ENCODE measurements around the gene UBE3A. TPM values are rescaled to one million over a fixed set of nuclear protein-coding genes. Genes with fewer than 3 reads are reported as not detected.

UBE3A gene
- polyA plus RNA-seq, 1 of the 3 experiments (the other 2 are of a cell fraction), result 9.7 TPM

DNA sequence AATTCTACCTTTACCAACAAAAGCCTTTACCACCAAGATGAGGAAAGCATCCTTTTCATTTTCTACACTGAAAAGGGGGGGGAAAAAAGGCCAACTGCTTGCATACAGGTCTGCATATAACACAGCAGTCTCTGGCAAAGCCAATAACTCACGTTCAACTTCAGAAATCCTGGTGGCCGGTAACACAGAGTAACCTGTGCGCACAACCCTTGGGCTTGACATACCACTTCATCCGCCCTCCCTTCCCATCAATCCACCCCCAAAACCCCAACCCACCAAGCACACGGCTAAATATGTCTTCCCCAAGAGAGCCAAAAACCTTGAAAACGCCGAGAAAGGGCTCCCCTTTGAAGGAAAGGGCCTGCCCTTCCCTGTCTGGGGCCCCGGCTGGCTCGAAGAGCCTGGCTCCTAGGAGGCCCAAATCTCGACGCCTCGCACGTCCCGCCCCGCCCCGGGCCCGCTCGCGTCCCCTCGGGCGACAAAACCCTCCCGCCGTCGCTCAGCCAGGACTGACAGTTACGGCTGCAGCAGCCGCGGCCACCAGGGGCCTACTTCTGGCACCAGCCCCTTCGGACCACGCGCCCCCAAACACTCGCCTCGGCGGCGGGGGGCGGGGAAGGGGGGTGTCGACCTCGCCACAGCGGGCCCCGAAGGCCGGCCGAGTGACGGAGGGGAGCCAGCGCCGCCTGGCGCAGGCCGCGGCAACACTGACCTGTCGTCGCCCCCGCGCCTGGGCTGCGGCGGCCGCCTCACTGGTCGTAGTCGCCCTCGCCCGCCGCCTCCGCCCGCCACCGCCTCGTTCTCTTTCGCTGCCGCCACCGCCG, 835 bp downstream of the UBE3A start (continued):
- TF ChIP-seq USF1 (IDR thresholded peaks at IDR 0.05; ENCODE audit: borderline replicate concordance, low read depth) (no peak), POLR2AphosphoS5 (IDR thresholded peaks at IDR 0.05; ENCODE audit: low read depth, low read length) (no peak), FOSL2 (IDR thresholded peaks at IDR 0.05; ENCODE audit: borderline replicate concordance, low read depth) (no peak), CHD2 (IDR thresholded peaks at IDR 0.05; ENCODE audit: low read length, partially characterized antibody) (no peak), ELF1 (IDR thresholded peaks at IDR 0.05) (no peak), SMC3 (IDR thresholded peaks at IDR 0.05; ENCODE audit: low read depth, low read length) (peak; percentile 45), EP300 (IDR thresholded peaks at IDR 0.05; ENCODE audit: borderline replicate concordance in 1 of 2, low read depth in 1 of 2, low read length in 1 of 2) (peak in 1 of 2 experiments; percentile 8; a peak in 1 of 4 replicates), GABPA (IDR thresholded peaks at IDR 0.05; ENCODE audit: low read depth) (no peak), MEF2A (IDR thresholded peaks at IDR 0.05; ENCODE audit: borderline replicate concordance, low read depth) (no peak), TEAD4 (IDR thresholded peaks at IDR 0.05; ENCODE audit: borderline replicate concordance, insufficient read depth) (no peak), RCOR1 (IDR thresholded peaks at IDR 0.05; ENCODE audit: low read length) (no peak)
- TF ChIP-seq, protein P1, sequence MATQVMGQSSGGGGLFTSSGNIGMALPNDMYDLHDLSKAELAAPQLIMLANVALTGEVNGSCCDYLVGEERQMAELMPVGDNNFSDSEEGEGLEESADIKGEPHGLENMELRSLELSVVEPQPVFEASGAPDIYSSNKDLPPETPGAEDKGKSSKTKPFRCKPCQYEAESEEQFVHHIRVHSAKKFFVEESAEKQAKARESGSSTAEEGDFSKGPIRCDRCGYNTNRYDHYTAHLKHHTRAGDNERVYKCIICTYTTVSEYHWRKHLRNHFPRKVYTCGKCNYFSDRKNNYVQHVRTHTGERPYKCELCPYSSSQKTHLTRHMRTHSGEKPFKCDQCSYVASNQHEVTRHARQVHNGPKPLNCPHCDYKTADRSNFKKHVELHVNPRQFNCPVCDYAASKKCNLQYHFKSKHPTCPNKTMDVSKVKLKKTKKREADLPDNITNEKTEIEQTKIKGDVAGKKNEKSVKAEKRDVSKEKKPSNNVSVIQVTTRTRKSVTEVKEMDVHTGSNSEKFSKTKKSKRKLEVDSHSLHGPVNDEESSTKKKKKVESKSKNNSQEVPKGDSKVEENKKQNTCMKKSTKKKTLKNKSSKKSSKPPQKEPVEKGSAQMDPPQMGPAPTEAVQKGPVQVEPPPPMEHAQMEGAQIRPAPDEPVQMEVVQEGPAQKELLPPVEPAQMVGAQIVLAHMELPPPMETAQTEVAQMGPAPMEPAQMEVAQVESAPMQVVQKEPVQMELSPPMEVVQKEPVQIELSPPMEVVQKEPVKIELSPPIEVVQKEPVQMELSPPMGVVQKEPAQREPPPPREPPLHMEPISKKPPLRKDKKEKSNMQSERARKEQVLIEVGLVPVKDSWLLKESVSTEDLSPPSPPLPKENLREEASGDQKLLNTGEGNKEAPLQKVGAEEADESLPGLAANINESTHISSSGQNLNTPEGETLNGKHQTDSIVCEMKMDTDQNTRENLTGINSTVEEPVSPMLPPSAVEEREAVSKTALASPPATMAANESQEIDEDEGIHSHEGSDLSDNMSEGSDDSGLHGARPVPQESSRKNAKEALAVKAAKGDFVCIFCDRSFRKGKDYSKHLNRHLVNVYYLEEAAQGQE (IDR thresholded peaks at IDR 0.05; ENCODE audit: low read depth, low read length), result no peak
- TF ChIP-seq, protein P2, sequence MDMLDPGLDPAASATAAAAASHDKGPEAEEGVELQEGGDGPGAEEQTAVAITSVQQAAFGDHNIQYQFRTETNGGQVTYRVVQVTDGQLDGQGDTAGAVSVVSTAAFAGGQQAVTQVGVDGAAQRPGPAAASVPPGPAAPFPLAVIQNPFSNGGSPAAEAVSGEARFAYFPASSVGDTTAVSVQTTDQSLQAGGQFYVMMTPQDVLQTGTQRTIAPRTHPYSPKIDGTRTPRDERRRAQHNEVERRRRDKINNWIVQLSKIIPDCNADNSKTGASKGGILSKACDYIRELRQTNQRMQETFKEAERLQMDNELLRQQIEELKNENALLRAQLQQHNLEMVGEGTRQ (IDR thresholded peaks at IDR 0.05; ENCODE audit: borderline replicate concordance, low read depth, low read length), result no peak

DNA sequence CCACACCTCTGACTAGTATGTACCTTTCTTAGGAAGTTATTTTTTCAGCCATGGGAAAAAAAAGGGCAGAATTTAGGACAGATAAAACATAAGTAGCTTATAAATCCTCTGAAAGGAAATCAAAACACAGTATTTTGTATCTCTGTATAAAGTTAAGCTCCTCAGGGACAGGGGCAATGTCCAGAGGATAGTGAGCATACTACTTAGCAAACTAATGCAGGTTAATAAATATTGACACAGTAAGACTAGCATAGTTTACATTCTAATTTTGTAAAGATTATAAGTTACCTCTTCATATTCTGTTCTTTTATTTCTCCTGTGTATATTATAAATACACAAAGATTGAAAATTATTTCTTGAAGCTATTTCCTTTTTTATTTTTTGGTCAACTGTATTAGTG, 2.1 kb downstream of the UBE3A start:
- ChIA-PET CTCF (interaction anchor here (0.9 to 1.5 kb wide), 2 partner anchors 27 to 66 kb away, joined by 3 read pairs; no protein-coding TSS in a partner anchor), POLR2A (no interaction called here)
- peaks cover 10 to 16% of the 10 kb centered on the region in 2 experiments; a peak in 3 of 4 replicates for H3K4me1 ChIP-seq (ENCODE audit: control insufficient read depth in 1 of 2, insufficient read depth in 2 of 2, low read depth in 1 of 2, low read length in 1 of 2)
- no peak overlapping the region for H3K27ac ChIP-seq (ENCODE audit: low read depth in 2 of 2, low read length in 1 of 2)
- TF ChIP-seq SIN3A (IDR thresholded peaks at IDR 0.05; ENCODE audit: borderline replicate concordance, low read depth, low read length) (no peak), TEAD4 (IDR thresholded peaks at IDR 0.05; ENCODE audit: borderline replicate concordance, insufficient read depth) (no peak), ELF1 (IDR thresholded peaks at IDR 0.05) (no peak), GABPA (IDR thresholded peaks at IDR 0.05; ENCODE audit: low read depth) (no peak), RFX5 (IDR thresholded peaks at IDR 0.05; ENCODE audit: low read length) (no peak), TCF12 (IDR thresholded peaks at IDR 0.05) (no peak), PBX3 (IDR thresholded peaks at IDR 0.05) (no peak), USF1 (IDR thresholded peaks at IDR 0.05; ENCODE audit: borderline replicate concordance, low read depth) (no peak), EZH2phosphoT487 (IDR thresholded peaks at IDR 0.05; ENCODE audit: borderline replicate concordance, low read depth) (no peak), JUND (IDR thresholded peaks at IDR 0.05) (no peak)
- TF ChIP-seq, protein P2 (IDR thresholded peaks at IDR 0.05; ENCODE audit: borderline replicate concordance, low read depth, low read length), result no peak
- H2AFZ ChIP-seq (ENCODE audit: low read depth), result no peak overlapping the region
- peaks cover 2 to 9% of the 10 kb centered on the region in 2 experiments for H3K36me3 ChIP-seq (replicated peaks in 1 of 2; ENCODE audit: control insufficient read depth in 1 of 2, insufficient read depth in 2 of 2, low read length in 1 of 2)
- peak overlapping the region; percentile 86 to 96; a peak in 3 of 4 replicates for H3K4me3 ChIP-seq (ENCODE audit: low read depth in 2 of 2, low read length in 1 of 2)
- H3K27me3 ChIP-seq (ENCODE audit: insufficient read depth), result no peaks in the 10 kb centered on the region
- H3K9ac ChIP-seq, result peak overlapping the region; percentile 99; the same call in 1 of the 2 replicates
- no peaks in the 10 kb centered on the region for H3F3A ChIP-seq (replicated peaks; ENCODE audit: insufficient read depth)
- peaks cover 65% of the 10 kb centered on the region for H4K20me1 ChIP-seq (ENCODE audit: insufficient read depth)
- no peaks in the 10 kb centered on the region for H3K9me3 ChIP-seq
- no peak for DNase-seq
- peak overlapping the region; percentile 91 for H3K4me2 ChIP-seq
- H3K9me2 ChIP-seq, result no peaks in the 10 kb centered on the region
- H3K79me2 ChIP-seq (ENCODE audit: insufficient read depth), result peaks cover 70% of the 10 kb centered on the region

All from SK-N-SH (cell line).